ENCODE results near the gene OCA2.

GRCh38 chr15:27742751-27743477 is 356.2 kb downstream of the OCA2 start:
- TF ChIP-seq POLR2A (IDR thresholded peaks at IDR 0.05) (no peak), CTCF (IDR thresholded peaks at IDR 0.05) (no peak), POLR2AphosphoS5 (IDR thresholded peaks at IDR 0.05; ENCODE audit: insufficient read depth in 1 of 2, low read depth in 1 of 2) (no peak)

Measured in vagina (tissue), 2 donors.